ENCODE data around the gene NTM.

Gene NTM

GRCh38 chr11:132050049-132050448 is 679.6 kb downstream of the NTM start:
- no peaks in the 10 kb centered on the region; the same call in none of the 2 replicates for H3K9me3 ChIP-seq
- no peaks in the 10 kb centered on the region for H3K36me3 ChIP-seq
- H3K4me1 ChIP-seq, result no peaks in the 10 kb centered on the region
- H3K4me3 ChIP-seq (ENCODE audit: low read depth, low read length), result no peak overlapping the region
- H3K27me3 ChIP-seq, result no peaks in the 10 kb centered on the region
- no peak for TF ChIP-seq CTCF (IDR thresholded peaks at IDR 0.05; ENCODE audit: low read depth, low read length)
- no peak for DNase-seq

GRCh38 chr11:132050577-132051165 is 680.3 kb downstream of the NTM start:
- H3K36me3 ChIP-seq, result no peaks in the 10 kb centered on the region
- no peaks in the 10 kb centered on the region; the same call in none of the 2 replicates for H3K9me3 ChIP-seq
- H3K27me3 ChIP-seq, result no peaks in the 10 kb centered on the region
- TF ChIP-seq CTCF (IDR thresholded peaks at IDR 0.05; ENCODE audit: low read depth, low read length), result no peak
- H3K4me1 ChIP-seq, result no peaks in the 10 kb centered on the region
- H3K4me3 ChIP-seq (ENCODE audit: low read depth, low read length), result no peak overlapping the region
- DNase-seq, result no peak

GRCh38 chr11:132051704-132052103 is 681.3 kb downstream of the NTM start:
- Histone ChIP-seq H3K4me3 (ENCODE audit: low read depth, low read length) (no peak overlapping the region), H3K36me3 (no peaks in the 10 kb centered on the region), H3K27me3 (no peaks in the 10 kb centered on the region), H3K4me1 (no peaks in the 10 kb centered on the region), H3K9me3 (no peaks in the 10 kb centered on the region; the same call in none of the 2 replicates)
- TF ChIP-seq CTCF (IDR thresholded peaks at IDR 0.05; ENCODE audit: low read depth, low read length), result no peak
- no peak for DNase-seq

- Histone ChIP-seq H3K36me3 (no peaks in the 10 kb centered on the region), H3K4me3 (ENCODE audit: low read depth, low read length) (no peak overlapping the region), H3K9me3 (no peaks in the 10 kb centered on the region; the same call in none of the 2 replicates), H3K4me1 (no peaks in the 10 kb centered on the region), H3K27me3 (no peaks in the 10 kb centered on the region)
- no peak for TF ChIP-seq CTCF (IDR thresholded peaks at IDR 0.05; ENCODE audit: low read depth, low read length)
- DNase-seq, result no peak
Measured at GRCh38 chr11:132052342-132052741, 681.9 kb downstream of the NTM start.

GRCh38 chr11:132052904-132053303 is 682.5 kb downstream of the NTM start:
- Histone ChIP-seq H3K4me3 (ENCODE audit: low read depth, low read length) (no peak overlapping the region), H3K27me3 (no peaks in the 10 kb centered on the region), H3K9me3 (no peaks in the 10 kb centered on the region; the same call in none of the 2 replicates), H3K4me1 (no peaks in the 10 kb centered on the region), H3K36me3 (no peaks in the 10 kb centered on the region)
- no peak for DNase-seq
- no peak for TF ChIP-seq CTCF (IDR thresholded peaks at IDR 0.05; ENCODE audit: low read depth, low read length)

- Histone ChIP-seq H3K4me3 (ENCODE audit: low read depth, low read length) (no peak overlapping the region), H3K4me1 (no peaks in the 10 kb centered on the region), H3K9me3 (no peaks in the 10 kb centered on the region; the same call in none of the 2 replicates), H3K36me3 (no peaks in the 10 kb centered on the region), H3K27me3 (no peaks in the 10 kb centered on the region)
- TF ChIP-seq CTCF (IDR thresholded peaks at IDR 0.05; ENCODE audit: low read depth, low read length), result no peak
- DNase-seq, result no peak
Measured at GRCh38 chr11:132054822-132055221, 684.4 kb downstream of the NTM start.

Measured in BE2C (cell line).